ENCODE data around the gene ELAVL2.
"Not testable (repeated sequence)": the region's sequence is repeated elsewhere in the genome, so short reads cannot be mapped to it uniquely, and the experiment has no call there.

ELAVL2 gene

DNA sequence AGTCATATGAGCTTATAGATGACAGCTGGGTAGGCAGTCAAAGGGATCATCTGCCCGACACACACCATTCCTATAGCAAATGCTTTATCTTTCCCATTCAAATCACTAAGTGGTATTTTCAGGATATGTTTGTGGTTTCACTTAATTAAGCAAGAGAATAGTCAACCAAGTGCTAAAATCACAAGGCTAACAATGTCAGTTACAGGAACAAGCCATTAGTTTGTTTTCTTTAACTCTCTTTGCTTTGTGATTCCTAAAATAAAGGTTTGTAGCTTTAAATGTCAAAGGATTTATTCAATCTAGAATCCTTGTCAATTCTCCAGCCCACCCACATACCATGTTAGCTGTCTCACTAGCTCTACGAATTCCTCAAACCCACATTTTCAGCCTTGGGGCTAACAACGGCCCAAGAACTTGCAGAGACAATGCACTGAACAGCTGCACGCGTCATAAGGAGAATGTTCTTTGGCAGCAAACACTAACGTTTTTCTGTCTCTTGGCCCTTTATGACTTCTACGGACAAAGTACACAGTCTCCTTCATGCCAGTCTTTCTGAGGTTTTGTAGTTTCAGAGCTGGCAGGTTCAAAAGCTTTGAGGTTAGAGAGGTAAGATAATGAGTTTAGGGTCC, 56.6 kb downstream of the ELAVL2 start:
- no peak for DNase-seq

GRCh38 chr9:23768861-23769260, 57.2 kb downstream of the ELAVL2 start:
- DNase-seq: no peak

- DNase-seq: no peak
These were observed 59.4 kb downstream of the ELAVL2 start for GRCh38 chr9:23766613-23767012.

DNA sequence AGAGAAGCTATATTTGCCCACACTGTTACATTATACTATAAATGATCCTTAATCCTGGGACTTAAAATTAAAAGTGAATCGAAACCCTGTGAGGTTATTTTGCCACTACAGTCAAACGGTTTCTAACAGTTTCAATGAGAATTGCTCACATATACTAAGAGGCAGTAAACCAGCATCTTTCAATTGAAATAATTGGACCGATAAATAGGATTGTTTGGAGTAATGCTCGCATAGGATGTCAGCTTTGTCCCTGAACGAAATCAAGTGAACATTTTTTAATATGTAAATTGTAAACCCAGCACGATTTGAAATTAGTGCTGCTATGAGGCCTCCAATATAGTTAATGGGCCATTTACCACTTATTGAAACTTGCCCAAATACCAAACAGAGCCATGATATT, 60.5 kb downstream of the ELAVL2 start:
- no peak for DNase-seq

GRCh38 chr9:23764219-23764618, 61.8 kb downstream of the ELAVL2 start:
- DNase-seq: no peak

- no peak for DNase-seq
These were observed 71.5 kb downstream of the ELAVL2 start for GRCh38 chr9:23754551-23754950.

DNA sequence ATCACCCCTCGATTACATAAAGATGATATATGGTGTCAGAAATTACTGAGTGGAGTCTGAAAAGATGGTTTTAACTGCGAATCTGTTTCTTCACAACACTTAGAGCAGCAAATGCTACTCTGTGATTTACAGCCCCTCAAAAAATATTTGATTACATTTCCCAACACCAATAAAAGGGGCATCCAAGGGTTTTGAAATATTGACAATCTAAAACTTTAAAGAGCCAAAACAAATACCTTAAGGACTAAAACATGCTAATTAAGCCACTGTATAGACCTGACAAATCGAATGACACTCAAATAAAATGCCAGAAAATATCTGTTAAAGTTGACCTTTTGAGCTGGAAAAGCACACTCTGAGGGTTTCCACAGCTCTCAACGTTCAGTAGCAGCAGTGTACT, 73.2 kb downstream of the ELAVL2 start:
- DNase-seq: no peak

DNA sequence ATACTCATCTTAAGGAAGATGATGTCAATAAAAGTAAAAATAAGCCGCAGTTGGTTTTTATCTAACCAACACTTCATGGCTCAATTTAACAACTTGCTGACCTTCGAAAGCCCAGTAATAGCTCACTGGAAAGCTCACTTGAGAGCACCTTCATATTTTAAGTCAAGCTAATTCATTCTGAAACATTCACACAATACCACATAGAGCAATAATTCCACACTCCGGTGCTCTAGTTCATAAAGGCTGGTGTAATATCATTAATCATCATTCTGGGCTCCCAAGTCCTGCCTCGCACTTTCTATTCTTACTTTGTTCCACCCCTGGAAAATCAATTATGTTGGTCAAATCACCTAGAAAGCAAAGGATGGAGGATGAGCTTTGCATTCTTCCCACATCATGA, 74.4 kb downstream of the ELAVL2 start:
- DNase-seq: no peak

- no peak for DNase-seq
These were observed 75.2 kb downstream of the ELAVL2 start for GRCh38 chr9:23750808-23751207.

DNA sequence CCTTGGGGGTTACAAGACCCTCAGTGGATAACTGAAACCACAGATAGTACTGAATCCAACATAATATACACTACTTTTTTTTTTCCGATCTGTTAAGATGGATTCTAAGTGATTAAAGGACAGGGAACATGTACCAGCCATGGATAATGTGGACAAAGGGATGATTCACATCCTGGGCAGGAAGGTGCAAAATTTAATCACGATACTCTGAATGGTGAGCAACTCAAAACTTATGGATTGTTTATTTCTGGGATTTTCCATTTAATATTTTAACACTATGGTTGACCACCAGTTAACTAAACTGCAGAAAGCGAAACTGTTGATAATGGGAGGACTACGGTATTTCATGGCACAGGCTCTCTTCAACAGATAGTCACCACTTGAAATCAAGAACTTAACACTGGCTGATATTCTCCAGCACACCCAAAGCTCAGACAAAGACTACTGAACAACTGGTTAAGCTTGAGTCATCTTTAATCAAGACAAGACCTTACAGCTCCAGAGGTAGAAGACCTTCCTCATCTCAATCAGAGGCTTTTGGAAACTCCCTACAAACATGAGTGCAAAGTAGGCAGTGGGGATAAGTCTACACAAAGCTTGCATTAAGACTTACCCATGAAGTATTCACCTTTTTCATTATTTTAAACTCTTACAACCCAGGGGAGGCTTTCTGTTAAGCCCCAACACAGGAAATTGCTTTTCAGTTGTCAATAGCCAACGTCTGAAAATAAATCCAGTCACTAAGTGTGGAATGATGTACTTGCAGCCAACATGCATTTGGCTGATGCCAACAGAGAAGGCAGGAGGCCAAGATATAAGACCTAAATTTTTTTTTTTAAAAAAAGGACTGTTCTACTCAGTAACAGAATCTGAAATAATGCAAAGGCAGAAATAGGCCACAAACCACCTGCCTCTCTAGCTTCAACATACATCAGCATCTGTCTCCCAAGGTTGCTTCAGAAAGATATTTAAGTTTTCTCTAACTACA, 78.7 kb downstream of the ELAVL2 start:
- DNase-seq: no peak

- no peak for DNase-seq
These were observed 79.7 kb downstream of the ELAVL2 start for GRCh38 chr9:23746317-23746716.

- no peak for DNase-seq
These were observed 83.0 kb downstream of the ELAVL2 start for GRCh38 chr9:23743036-23743435.

GRCh38 chr9:23741351-23741750, 84.7 kb downstream of the ELAVL2 start:
- DNase-seq: no peak

DNA sequence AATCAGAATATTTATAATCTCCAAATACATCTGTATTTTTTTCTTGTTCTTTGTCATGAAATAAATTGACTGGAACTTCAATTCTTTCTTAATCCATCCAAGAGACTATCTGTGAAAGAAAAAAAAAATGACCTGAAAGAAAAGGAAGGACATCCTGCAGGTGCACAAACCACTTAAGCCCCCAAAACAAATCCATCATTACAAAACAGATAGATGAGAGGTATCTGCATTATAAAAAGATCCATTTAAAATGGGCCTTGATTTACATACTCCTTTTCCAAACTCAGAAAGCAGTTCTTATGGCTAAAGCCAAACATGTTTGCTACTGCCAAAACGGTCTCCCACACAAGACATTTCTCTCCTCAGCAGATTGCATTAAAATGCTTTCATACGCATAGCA, 85.5 kb downstream of the ELAVL2 start:
- DNase-seq: no peak

GRCh38 chr9:23739753-23740152, 86.3 kb downstream of the ELAVL2 start:
- DNase-seq: no peak

GRCh38 chr9:23736293-23736692, 89.7 kb downstream of the ELAVL2 start:
- no peak for DNase-seq

- no peak for DNase-seq
These were observed 92.5 kb downstream of the ELAVL2 start for GRCh38 chr9:23733495-23734078.

- no peak for DNase-seq
These were observed 94.7 kb downstream of the ELAVL2 start for GRCh38 chr9:23731353-23731752.

- no peak for DNase-seq
These were observed 95.7 kb downstream of the ELAVL2 start for GRCh38 chr9:23730364-23730763.

GRCh38 chr9:23728736-23729135, 97.3 kb downstream of the ELAVL2 start:
- no peak for DNase-seq

GRCh38 chr9:23725279-23725946, 100.6 kb downstream of the ELAVL2 start:
- DNase-seq: no peak

DNA sequence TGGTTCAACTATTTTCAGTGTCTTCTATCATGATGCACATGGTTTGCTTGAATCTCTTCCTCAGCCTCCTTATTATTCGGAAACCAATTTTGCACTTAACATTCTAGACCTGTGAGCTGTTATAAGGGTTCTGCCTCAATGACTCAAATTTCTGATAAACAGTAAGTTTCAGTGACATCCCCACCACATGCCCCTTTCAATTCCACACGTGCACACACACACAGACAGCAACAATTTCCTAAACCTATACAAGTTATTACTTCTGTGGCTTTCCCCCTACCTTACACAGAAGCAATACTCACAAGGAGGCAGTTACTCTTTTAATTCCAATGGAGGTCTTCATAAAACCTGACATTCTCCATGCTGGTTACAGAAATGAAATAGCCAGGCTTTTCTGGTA, 102.4 kb downstream of the ELAVL2 start:
- no peak for DNase-seq

DNA sequence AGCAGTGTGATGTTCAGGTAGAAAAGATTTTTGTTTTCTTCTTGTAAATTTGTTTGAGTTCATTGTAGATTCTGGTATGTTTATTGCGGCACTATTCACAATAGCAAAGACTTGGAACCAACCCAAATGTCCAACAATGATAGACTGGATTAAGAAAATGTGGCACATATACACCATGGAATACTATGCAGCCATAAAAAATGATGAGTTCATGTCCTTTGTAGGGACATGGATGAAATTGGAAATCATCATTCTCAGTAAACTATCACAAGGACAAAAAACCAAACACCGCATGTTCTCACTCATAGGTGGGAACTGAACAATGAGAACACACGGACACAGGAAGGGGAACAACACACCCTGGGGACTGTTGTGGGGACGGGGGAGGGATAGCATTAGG, 103.0 kb downstream of the ELAVL2 start:
- DNase-seq: not testable (repeated sequence)

Data from stimulated activated CD8-positive, alpha-beta memory T cell treated with anti-CD3 and anti-CD28 coated beads, Interleukin-4, amount 100 ng/mL, for 48 hours (primary cell).